GM18526 (cell line): Measurements from ENCODE around the gene GAB4.

Experiments used
- POLR2A ChIP-seq: IDR thresholded peaks from 3 replicates; pipeline ENCODE4 v1.6.1; 2011; ENCODE audit not compliant: insufficient read length; ENCODE audit errors: extremely low read depth

The GAB4 gene

GRCh38 chr22:16933291-16934282, 74.4 kb downstream of the GAB4 start:
- TF ChIP-seq POLR2A, result no peak

DNA sequence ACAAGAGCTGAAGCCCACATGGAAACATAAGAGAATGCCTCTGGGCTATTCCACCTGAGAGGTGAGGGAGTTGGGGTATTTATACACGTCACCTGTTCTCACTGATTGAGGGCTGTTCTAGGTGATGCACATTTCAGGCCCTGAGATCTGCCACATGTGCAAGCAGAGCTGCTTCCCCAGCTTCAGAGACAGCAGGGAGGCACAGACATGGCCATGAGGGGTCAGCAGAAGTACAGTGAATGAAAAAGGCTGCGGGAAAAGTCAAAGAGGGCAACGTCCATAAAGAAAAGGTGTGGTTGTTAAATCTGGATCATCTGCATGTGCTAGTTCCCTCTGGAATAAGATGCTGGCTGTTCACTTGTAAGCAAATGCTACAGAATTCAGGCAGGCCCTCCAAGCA, 75.4 kb downstream of the GAB4 start:
- no peak for TF ChIP-seq POLR2A

DNA sequence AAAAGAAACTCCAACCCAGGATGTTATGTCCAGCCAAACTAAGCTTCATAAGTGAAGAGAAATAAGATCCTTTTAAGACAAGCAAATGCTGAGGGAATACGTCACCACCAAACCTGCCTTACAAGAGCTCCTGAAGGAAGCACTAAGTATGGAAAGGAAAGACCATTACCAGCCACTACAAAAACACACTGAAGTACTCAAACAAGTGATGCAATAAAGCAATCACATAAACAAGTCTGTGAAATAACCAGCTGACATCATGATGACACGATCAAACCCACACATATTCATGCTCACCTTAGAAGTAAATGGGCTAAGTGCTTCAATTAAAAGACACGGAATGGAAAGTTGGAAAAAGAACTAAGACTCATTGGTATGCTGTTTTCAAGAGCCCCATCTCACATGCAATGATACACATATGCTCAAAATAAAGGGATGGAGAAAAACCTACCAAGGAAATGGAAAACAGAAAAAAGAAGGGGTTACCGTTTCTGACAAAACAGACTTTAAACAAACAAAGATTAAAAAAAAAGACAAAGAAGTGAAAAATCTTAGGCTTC, 82.5 kb downstream of the GAB4 start:
- TF ChIP-seq POLR2A, result no peak

DNA sequence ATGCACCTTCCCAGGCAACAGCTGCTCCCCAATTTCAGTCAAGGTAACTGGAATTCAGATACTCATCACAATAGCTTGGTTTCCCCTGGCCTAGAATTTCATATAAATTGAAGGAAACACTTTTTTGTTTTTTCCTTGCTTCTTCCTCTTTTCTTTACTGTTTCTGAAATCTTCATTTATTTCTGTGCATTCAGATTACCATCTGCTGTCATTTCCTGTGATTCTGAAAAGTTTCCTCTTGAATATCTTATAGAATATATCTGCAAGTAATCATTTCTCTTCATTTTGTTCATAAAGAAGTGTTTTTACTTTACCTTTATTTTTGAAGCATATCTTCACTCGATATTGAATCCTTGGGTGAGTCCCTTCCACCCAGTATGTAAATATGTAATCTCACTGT, 85.3 kb downstream of the GAB4 start:
- no peak for TF ChIP-seq POLR2A

DNA sequence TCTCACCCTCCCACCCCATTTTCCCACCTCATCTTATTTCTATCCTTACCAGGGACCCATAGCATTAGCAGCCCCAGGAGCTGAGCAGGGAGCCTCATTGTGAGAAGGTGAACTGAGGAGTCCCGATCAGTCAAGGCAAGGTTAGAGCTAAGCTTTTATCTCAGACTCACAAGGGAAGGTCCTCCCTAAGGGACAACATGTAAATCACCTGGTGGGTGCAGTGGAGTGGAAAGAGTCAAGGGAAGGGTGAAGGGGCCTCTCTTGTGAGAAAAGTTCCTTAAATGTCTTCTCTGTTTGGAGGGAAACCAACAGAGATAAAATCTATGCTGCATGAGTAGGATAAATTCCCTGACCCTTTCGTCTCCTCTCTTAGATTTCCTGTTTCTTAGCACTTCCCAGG, 85.9 kb downstream of the GAB4 start:
- no peak for TF ChIP-seq POLR2A

DNA sequence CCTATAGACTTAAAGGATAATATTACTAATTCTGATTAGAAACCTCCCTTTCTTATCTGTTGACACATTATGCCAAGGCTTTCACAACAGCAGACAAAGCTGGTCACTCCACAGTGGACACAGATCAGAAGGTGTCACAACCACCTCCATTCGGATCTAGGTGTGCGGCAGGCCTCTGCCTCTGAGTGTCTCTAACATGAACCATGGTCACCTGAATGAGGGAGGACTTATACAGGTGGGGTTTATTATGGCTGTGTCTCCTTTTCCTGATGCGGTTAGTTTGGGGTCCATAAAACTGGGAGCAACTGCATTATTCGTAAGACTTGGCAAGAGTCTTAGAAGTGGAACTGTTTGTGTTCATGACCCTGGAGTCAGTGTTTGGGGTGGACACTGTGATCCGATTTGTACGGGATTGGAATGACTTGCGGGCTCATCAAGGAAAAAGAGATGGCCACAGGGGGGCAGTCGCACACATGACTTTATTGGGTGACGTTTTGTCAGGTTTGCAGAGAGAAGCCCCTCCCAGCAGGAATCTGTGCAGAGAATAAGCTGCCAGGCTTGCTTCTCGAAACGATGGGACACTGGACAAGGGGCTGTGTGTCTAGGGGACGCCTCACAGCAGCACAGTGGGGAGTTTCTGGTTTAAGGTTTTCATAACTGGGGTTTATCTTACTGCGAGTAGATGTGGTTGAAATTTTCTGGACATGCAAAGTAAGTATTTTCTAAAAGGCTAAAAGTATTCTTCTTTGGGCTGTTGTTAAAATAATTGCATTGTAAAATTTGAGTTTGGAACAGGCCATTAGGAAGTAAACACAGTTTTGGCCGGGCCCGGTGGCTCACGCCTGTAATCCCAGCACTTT, 90.6 kb downstream of the GAB4 start:
- TF ChIP-seq POLR2A, result no peak

- no peak for TF ChIP-seq POLR2A
Observed at GRCh38 chr22:16915701-16916100, 92.3 kb downstream of the GAB4 start.

DNA sequence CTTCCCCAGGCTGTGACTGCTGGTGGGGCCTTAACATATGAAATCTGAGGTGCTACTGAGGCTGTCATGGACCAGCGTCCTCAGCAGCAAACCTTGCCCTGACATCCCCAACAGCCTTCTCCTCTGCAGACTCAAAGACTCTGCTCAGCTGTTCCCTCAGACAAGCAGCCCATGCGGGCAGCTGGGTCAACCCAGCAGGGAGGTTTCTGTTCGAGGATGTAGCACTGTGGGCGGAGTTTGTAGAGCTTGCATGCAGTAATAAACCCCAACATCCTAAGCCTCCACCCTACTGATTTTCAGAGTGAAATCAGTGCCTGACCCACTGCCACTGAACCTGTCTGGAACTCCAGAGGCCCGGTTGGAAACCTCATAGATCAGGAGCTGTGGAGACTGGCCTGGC, 94.0 kb downstream of the GAB4 start:
- no peak for TF ChIP-seq POLR2A

- no peak for TF ChIP-seq POLR2A
Observed at GRCh38 chr22:16912281-16912680, 95.7 kb downstream of the GAB4 start.
